ENCODE results near the gene PDZD4. TPM values are rescaled to one million over a fixed set of nuclear protein-coding genes. Genes with fewer than 3 reads are reported as not detected.
"Not testable (repeated sequence)": the region's sequence is repeated elsewhere in the genome, so short reads cannot be mapped to it uniquely, and the experiment has no call there.

Gene PDZD4
- total RNA-seq, 1 donor from 2014 or later = 3.1 TPM

- no peak for DNase-seq
Measured at GRCh38 chrX:153831429-153832150, 1.2 kb upstream of the PDZD4 start.

- no peak for DNase-seq
Measured at GRCh38 chrX:153830640-153831428, 490 bp upstream of the PDZD4 start.

GRCh38 chrX:153829549-153829798, 870 bp downstream of the PDZD4 start:
- no peak for DNase-seq

- DNase-seq = no peak
Measured at GRCh38 chrX:153828723-153829548, 1.4 kb downstream of the PDZD4 start.

GRCh38 chrX:153828308-153828707, 2.0 kb downstream of the PDZD4 start:
- DNase-seq = no peak

GRCh38 chrX:153827903-153828302, 2.4 kb downstream of the PDZD4 start:
- DNase-seq = no peak

GRCh38 chrX:153827016-153827415, 3.3 kb downstream of the PDZD4 start:
- no peak for DNase-seq

GRCh38 chrX:153825042-153825441, 5.3 kb downstream of the PDZD4 start:
- no peak for DNase-seq

GRCh38 chrX:153824348-153824747, 6.0 kb downstream of the PDZD4 start:
- no peak for DNase-seq

- no peak for DNase-seq
Measured at GRCh38 chrX:153821066-153821465, 9.3 kb downstream of the PDZD4 start.

GRCh38 chrX:153820601-153821000, 9.7 kb downstream of the PDZD4 start:
- DNase-seq = no peak

- no peak for DNase-seq
Measured at GRCh38 chrX:153819384-153820040, 10.8 kb downstream of the PDZD4 start.

- DNase-seq = no peak
Measured at GRCh38 chrX:153818571-153819383, 11.6 kb downstream of the PDZD4 start.

GRCh38 chrX:153818064-153818463, 12.3 kb downstream of the PDZD4 start:
- not testable (repeated sequence) for DNase-seq

GRCh38 chrX:153816831-153817690, 13.3 kb downstream of the PDZD4 start:
- no peak for DNase-seq

- DNase-seq = no peak
Measured at GRCh38 chrX:153814591-153815315, 15.6 kb downstream of the PDZD4 start.

- no peak for DNase-seq
Measured at GRCh38 chrX:153813161-153813560, 17.2 kb downstream of the PDZD4 start.

GRCh38 chrX:153812220-153812619, 18.1 kb downstream of the PDZD4 start:
- no peak for DNase-seq

- DNase-seq = no peak
Measured at GRCh38 chrX:153807976-153808375, 22.4 kb downstream of the PDZD4 start.

- DNase-seq = no peak
Measured at GRCh38 chrX:153806999-153807575, 23.3 kb downstream of the PDZD4 start.
